A549 (cell line): Measurements from ENCODE around the gene EPB41L4B. TPM values are rescaled to one million over a fixed set of nuclear protein-coding genes. Genes with fewer than 3 reads are reported as not detected.

ENCODE experiments used
- ATAC-seq, 2 experiments: fragments of 200-7000 bp in 1 of 2; fragments of >200 bp in 1 of 2; cut with Nextera tagmentation in 1 of 2; cut with Tn5 transposase in 1 of 2; 3 replicates each; pipeline versions ENCODE4 v1.8.0 to v1.9.1; 2018 to 2020; ENCODE audit warnings: mild to moderate bottlenecking in 1 of 2, moderate library complexity in 1 of 2
- CTCF ChIA-PET: fragments of 300-600 bp; sonication (Branson Sonifier 250); formaldehyde crosslinking; extraction: SDS; loops from one replicate; lab custom pipeline; 2021; ENCODE audit warnings: antibody characterized with exemption, inconsistent platforms; lab: Yijun Ruan, JAX
- POLR2A ChIA-PET: fragments of 350-600 bp; formaldehyde crosslinking; extraction: SDS; loops from one replicate; lab custom pipeline; 2021; ENCODE audit warnings: antibody characterized with exemption, inconsistent platforms; lab: Yijun Ruan, JAX
- DNase-seq, 2 experiments: peaks; one replicate each; pipeline versions ENCODE4 v3.0.0 to v3.0.0-alpha.2; 2011 to 2016; ENCODE audit warnings: low read depth in 1 of 2, low spot score in 1 of 2
- FAIRE-seq: peaks from 2 replicates; lab custom pipeline; 2011; peaks lifted over from hg19 to GRCh38; lab: Jason Lieb, UNC
- H3K27ac ChIP-seq, 2 experiments: fragments of >200 bp; sonication (Bioruptor Twin); formaldehyde crosslinking; 3 replicates each; pipeline ENCODE4 v1.5.1; 2016 to 2017
- H3K4me1 ChIP-seq: fragments of >200 bp; sonication (Bioruptor Twin); formaldehyde crosslinking; 3 replicates; pipeline ENCODE4 v1.6.1; 2016
- H3K4me2 ChIP-seq: fragments of >200 bp; sonication (Bioruptor Twin); formaldehyde crosslinking; 3 replicates; pipeline ENCODE4 v1.6.1; 2016
- H3K4me3 ChIP-seq: fragments of >200 bp; sonication (Bioruptor Twin); formaldehyde crosslinking; 3 replicates; pipeline ENCODE4 v1.5.1; 2016
- H3K9me3 ChIP-seq: fragments of >200 bp; sonication (Bioruptor Twin); formaldehyde crosslinking; 3 replicates; pipeline ENCODE4 v1.6.1; 2016
- BCL3 ChIP-seq: fragments of >200 bp; sonication (Bioruptor Twin); formaldehyde crosslinking; IDR thresholded peaks from 3 replicates; pipeline ENCODE4 v1.6.1; 2016
- BHLHE40 ChIP-seq: IDR thresholded peaks from 2 replicates; pipeline ENCODE4 v1.6.1; 2012; ENCODE audit warnings: low read depth, low read length, inconsistent platforms
- CBX2 ChIP-seq: fragments of 200-600 bp; sonication (generic); IDR thresholded peaks from 2 replicates; pipeline ENCODE4 v1.6.1; 2016; ENCODE audit warnings: low read depth, mild to moderate bottlenecking, borderline replicate concordance
- CEBPB ChIP-seq, 2 experiments: fragments of >200 bp in 1 of 2; sonication (Bioruptor Twin) in 1 of 2; formaldehyde crosslinking in 1 of 2; IDR thresholded peaks; 2 replicates each; pipeline ENCODE4 v1.6.1; 2012 to 2016
- CTCF ChIP-seq: fragments of >200 bp; sonication (Bioruptor Twin); formaldehyde crosslinking; IDR thresholded peaks from 3 replicates; pipeline ENCODE4 v1.5.1; 2016
- E2F6 ChIP-seq: IDR thresholded peaks from 2 replicates; pipeline ENCODE4 v1.6.1; 2012; ENCODE audit warnings: low read depth, borderline replicate concordance
- EHMT2 ChIP-seq: fragments of 200-600 bp; sonication (generic); IDR thresholded peaks from 2 replicates; pipeline ENCODE4 v1.6.1; 2016; ENCODE audit warnings: antibody characterized with exemption, low read depth, mild to moderate bottlenecking, moderate library complexity
- EP300 ChIP-seq, 2 experiments: fragments of >200 bp; sonication (Bioruptor Twin); formaldehyde crosslinking; IDR thresholded peaks; 2 replicates in 1 of 2; 3 replicates in 1 of 2; pipeline ENCODE4 v1.6.1; 2016 to 2017
- FOSB ChIP-seq: fragments of 250-450 bp; sonication (Bioruptor Pico); IDR thresholded peaks from 2 replicates; pipeline ENCODE4 v1.5.0; 2020; ENCODE audit warnings: mild to moderate bottlenecking, moderate library complexity
- FOXS1 ChIP-seq: fragments of 250-450 bp; sonication (Bioruptor Pico); IDR thresholded peaks from 2 replicates; pipeline ENCODE4 v1.5.0; 2020; ENCODE audit warnings: mild to moderate bottlenecking, moderate library complexity
- HDAC2 ChIP-seq: fragments of 200-600 bp; sonication (generic); IDR thresholded peaks from 2 replicates; pipeline ENCODE4 v1.6.1; 2016
- HES2 ChIP-seq: fragments of >200 bp; sonication (Bioruptor Twin); formaldehyde crosslinking; IDR thresholded peaks from 2 replicates; pipeline ENCODE4 v1.6.1; 2016
- HOXA7 ChIP-seq: fragments of 250-450 bp; sonication (Bioruptor Pico); IDR thresholded peaks from 2 replicates; pipeline ENCODE4 v1.5.0; 2020; ENCODE audit warnings: mild to moderate bottlenecking, moderate library complexity
- HOXB13 ChIP-seq: fragments of 250-450 bp; sonication (Bioruptor Pico); IDR thresholded peaks from 2 replicates; pipeline ENCODE4 v1.5.0; 2020; ENCODE audit warnings: low read depth, mild to moderate bottlenecking, moderate library complexity
- JUNB ChIP-seq: fragments of >200 bp; sonication (Bioruptor Twin); formaldehyde crosslinking; IDR thresholded peaks from 2 replicates; pipeline ENCODE4 v1.6.1; 2016
- MAX ChIP-seq: IDR thresholded peaks from 2 replicates; pipeline ENCODE4 v1.6.1; 2012
- NFE2L2 ChIP-seq: fragments of 150-350 bp; conservative IDR thresholded peaks from 2 replicates; pipeline ENCODE4 v1.6.1; 2014; ENCODE audit warnings: low read length
- NPAS2 ChIP-seq: fragments of 250-450 bp; sonication (Bioruptor Pico); IDR thresholded peaks from 2 replicates; pipeline ENCODE4 v1.8.0; 2022; ENCODE audit warnings: mild to moderate bottlenecking, moderate library complexity, borderline replicate concordance
- NR3C1 ChIP-seq: fragments of >200 bp; sonication (Bioruptor Twin); formaldehyde crosslinking; IDR thresholded peaks from 3 replicates; pipeline ENCODE4 v1.6.1; 2017
- POLR2AphosphoS2 ChIP-seq: conservative IDR thresholded peaks from 2 replicates; pipeline ENCODE4 v1.6.1; 2012; ENCODE audit warnings: low read length, improper control_type of control experiment, inconsistent platforms
- RARB ChIP-seq: fragments of 250-450 bp; sonication (Bioruptor Pico); IDR thresholded peaks from 2 replicates; pipeline ENCODE4 v1.8.0; 2021; ENCODE audit warnings: mild to moderate bottlenecking, moderate library complexity
- RCOR1 ChIP-seq: fragments of 150-350 bp; IDR thresholded peaks from 2 replicates; pipeline ENCODE4 v1.6.1; 2014; ENCODE audit warnings: antibody characterized with exemption, low read length, low read depth
- REST ChIP-seq: fragments of 200-600 bp; sonication (generic); IDR thresholded peaks from 2 replicates; pipeline ENCODE4 v1.6.1; 2016; ENCODE audit warnings: antibody characterized with exemption, mild to moderate bottlenecking, moderate library complexity
- RFX5 ChIP-seq: fragments of 450-650 bp; IDR thresholded peaks from 2 replicates; pipeline ENCODE4 v1.7.1; 2014; ENCODE audit warnings: antibody characterized with exemption, mild to moderate bottlenecking, moderate library complexity
- RNF2 ChIP-seq: fragments of 200-600 bp; sonication (generic); IDR thresholded peaks from 2 replicates; pipeline ENCODE4 v1.6.1; 2016; ENCODE audit warnings: low read depth, mild to moderate bottlenecking, antibody characterized with exemption, moderate library complexity, borderline replicate concordance
- SMC3 ChIP-seq: fragments of >200 bp; sonication (Bioruptor Twin); formaldehyde crosslinking; IDR thresholded peaks from 3 replicates; pipeline ENCODE4 v1.6.1; 2018; ENCODE audit warnings: inconsistent platforms
- TP53 ChIP-seq: fragments of 250-450 bp; sonication (Bioruptor Pico); IDR thresholded peaks from 2 replicates; pipeline ENCODE4 v1.5.0; 2021; ENCODE audit warnings: mild to moderate bottlenecking, moderate library complexity
- USF2 ChIP-seq: fragments of 450-650 bp; IDR thresholded peaks from 2 replicates; pipeline ENCODE4 v1.6.1; 2014; ENCODE audit warnings: antibody characterized with exemption
- ZC3H11A ChIP-seq: fragments of 450-650 bp; IDR thresholded peaks from 2 replicates; pipeline ENCODE4 v1.6.1; 2014; ENCODE audit warnings: antibody characterized with exemption, mild to moderate bottlenecking
- ZNF302 ChIP-seq: fragments of 250-450 bp; sonication (Bioruptor Pico); IDR thresholded peaks from 2 replicates; pipeline ENCODE4 v1.9.0; 2021; ENCODE audit warnings: inconsistent platforms, mild to moderate bottlenecking, moderate library complexity
- ZSCAN20 ChIP-seq: fragments of 250-450 bp; sonication (Bioruptor Pico); IDR thresholded peaks from 2 replicates; pipeline ENCODE4 v1.8.0; 2022; ENCODE audit warnings: mild to moderate bottlenecking, moderate library complexity
- WGBS: methylation state at CpG from one replicate; pipeline ENCODE4 v1.1.6; 2017; ENCODE audit errors: missing lambda C conversion rate; 5-methylcytosine and 5-hydroxymethylcytosine counted together
- polyA plus RNA-seq, 4 experiments: library from polyadenylated mRNA; depleted of rRNA in 3 of 4; stranded (reverse); fragments of >200 nt; fragmentation: RNase III in 1 of 4; extraction: RNeasy Plus Mini Kit Qiagen cat#74134 plus additional on column Dnase treatment in 1 of 4; gene quantifications; 2 replicates in 3 of 4; 3 replicates in 1 of 4; pipeline ENCODE4 v1.2.3, GENCODE V29; 2011 to 2017

The EPB41L4B gene
- polyA plus RNA-seq, 2 of the 4 experiments (the other 2 are of a cell fraction), result 7.9 to 22.0 TPM

GRCh38 chr9:109241207-109241606 lies 79.7 kb downstream of the EPB41L4B start:
- ATAC-seq (no peak), FAIRE-seq (no peak), DNase-seq (no peak)
- Histone ChIP-seq H3K4me2 (no peak overlapping the region), H3K4me3 (no peak overlapping the region), H3K27ac (no peak overlapping the region), H3K9me3 (no peaks in the 10 kb centered on the region), H3K4me1 (peaks cover 9% of the 10 kb centered on the region; the same call in 2 of the 3 replicates)
- TF ChIP-seq TP53 (CRISPR knock-in tag) (no peak), ZNF302 (CRISPR knock-in tag) (no peak), EHMT2 (no peak), FOSB (CRISPR knock-in tag) (no peak), HES2 (no peak), POLR2AphosphoS2 (no peak), EP300 (IDR thresholded peaks at IDR 0.05) (no peak), RFX5 (no peak), MAX (no peak), RNF2 (no peak), CEBPB (IDR thresholded peaks at IDR 0.05) (no peak), RARB (CRISPR knock-in tag) (no peak), RCOR1 (no peak), NPAS2 (CRISPR knock-in tag) (no peak), E2F6 (no peak), CBX2 (no peak), USF2 (no peak), HDAC2 (no peak)
- POLR2A ChIA-PET, result no interaction called here
- CTCF ChIA-PET, result interaction anchor here (0.6 to 2.1 kb wide), 4 partner anchors 12 to 115 kb away, joined by 3 to 8 read pairs (median 4); no protein-coding TSS in a partner anchor
- 76% methylated on average over 3 of the region's 3 CpGs for WGBS

- no peak for FAIRE-seq
- H3K27ac ChIP-seq, result no peak overlapping the region
- H3K4me2 ChIP-seq, result no peak overlapping the region
- no peak for ATAC-seq
- no peak for DNase-seq
- TF ChIP-seq SMC3 (no peak), ZSCAN20 (no peak), HOXB13 (CRISPR knock-in tag) (no peak), HOXA7 (CRISPR knock-in tag) (no peak), CTCF (no peak), FOXS1 (CRISPR knock-in tag) (no peak), ZC3H11A (no peak), REST (no peak), BCL3 (no peak), JUNB (no peak), NR3C1 (no peak), BHLHE40 (no peak), NFE2L2 (no peak), HES2 (no peak), MAX (no peak)
- H3K4me3 ChIP-seq, result no peak overlapping the region
- H3K4me1 ChIP-seq, result peaks cover 9% of the 10 kb centered on the region; the same call in 2 of the 3 replicates
- CTCF ChIA-PET, result interaction anchor here (1.0 kb wide), 1 partner anchor 77 kb away, joined by 3 read pairs; no protein-coding TSS in a partner anchor
- POLR2A ChIA-PET, result no interaction called here
- H3K9me3 ChIP-seq, result no peaks in the 10 kb centered on the region
- WGBS, result 92% methylated on average over 3 of the region's 3 CpGs
Observed at GRCh38 chr9:109239240-109239639, 81.6 kb downstream of the EPB41L4B start.
